Effector CD4-positive, alpha-beta T cell (primary cell): ENCODE data around the gene LRRK1.

Experiments
- DNase-seq: peaks from one replicate; pipeline ENCODE4 v3.0.0-alpha.2; 2020

The LRRK1 gene

DNA sequence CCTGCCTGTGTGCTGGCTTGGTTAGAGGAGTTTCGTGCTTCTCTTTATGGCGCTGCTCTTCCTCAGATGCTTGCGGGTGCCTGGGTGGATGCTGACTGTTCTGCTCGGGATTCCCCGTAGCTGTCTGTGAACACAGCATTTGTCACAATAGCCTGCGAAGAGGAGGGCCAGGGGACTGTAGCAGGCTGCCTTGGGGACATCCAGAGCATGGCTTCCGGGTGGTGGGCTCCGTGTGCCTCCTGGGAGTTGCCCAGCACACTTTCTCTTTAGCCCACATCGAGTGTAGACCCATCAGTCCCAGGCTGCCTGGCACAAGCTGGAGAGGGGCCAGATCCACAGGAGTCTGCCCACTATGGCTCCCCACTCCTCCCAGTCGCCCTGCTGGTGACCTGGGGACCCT lies 22.4 kb downstream of the LRRK1 start:
- DNase-seq, result no peak

DNA sequence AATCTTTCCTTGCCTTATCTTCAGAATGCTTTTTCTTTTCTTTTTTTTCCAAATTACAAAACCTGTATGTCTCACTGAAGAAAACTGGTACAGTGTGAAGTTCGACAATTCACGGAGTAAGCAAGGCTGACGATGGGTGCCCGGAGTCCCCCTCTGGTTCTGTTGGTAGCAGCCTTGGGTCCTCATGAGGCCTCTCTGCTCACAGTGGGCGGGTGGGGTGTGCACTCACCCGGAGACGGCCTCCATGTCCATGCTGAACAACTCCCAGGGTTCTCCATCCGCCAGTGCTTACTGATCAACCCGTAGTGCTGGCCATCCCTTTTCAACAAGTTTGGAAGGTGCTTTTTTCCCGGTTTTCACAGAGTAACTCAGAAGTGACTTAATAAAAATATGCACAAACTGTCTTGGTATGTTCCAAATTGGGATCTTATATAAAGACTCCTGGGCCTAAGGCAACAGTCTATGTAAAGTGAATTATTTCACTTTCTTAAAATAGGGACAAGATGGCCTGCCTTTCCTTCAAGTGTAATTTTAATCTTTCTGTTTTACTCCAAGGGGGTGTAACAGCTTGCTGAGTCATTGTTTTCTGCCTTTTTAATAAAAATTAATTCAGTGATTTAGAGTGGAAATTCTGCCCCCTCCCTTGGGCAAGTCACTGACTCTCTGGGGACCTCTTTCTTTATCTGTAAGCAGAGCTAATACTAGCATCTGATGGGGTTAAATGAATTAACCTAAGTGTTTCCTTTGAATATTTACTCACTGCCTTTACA lies 23.7 kb downstream of the LRRK1 start:
- DNase-seq, result no peak

DNA sequence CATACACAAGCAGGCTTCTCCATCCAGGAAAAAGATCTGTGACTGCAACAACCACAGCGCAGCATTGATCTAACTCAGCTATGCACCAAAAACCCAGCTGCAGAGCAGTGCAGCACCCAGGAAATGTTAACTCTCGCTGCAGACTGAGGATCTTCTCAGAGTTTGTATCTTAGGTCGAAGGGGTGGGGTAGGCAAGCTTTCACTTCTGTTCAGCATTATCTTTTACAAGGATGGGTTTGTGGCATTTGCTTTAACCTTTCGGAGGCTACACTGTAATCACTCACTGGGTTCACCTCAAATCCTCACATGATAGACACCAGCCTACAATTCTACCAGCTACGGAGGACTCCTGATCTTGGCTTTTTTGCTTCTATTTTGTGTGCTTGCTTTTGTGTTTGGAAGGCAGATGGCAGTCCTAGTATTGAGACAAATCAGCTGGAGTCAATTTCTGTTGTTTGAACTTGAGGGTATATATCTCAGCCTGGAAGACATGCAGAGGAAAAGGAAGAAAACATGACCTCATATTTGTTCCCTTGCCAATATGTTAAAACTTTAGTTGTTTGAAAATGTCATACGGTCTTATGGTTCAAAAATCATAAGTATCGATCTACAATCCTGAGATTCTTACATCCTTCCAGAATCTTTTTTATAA lies 25.2 kb downstream of the LRRK1 start:
- DNase-seq, result no peak

DNA sequence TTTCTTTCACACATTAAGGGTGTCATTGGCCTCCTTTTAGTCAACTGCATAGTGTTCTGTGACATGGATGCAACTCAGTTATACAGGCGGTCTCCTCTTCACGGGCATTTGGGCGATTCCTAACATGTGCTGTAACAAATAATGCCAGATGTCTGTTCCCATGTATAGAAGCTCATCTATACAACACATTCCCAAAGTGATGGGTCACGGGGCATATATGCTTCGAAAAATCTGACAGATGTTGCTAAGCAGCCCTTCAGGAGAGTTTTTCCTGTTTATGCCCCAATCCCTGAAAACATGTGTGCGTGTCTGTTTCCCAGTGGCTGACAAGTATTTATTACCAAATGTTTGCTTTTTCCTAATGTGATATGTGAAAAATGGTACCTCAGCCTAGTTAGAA lies 25.8 kb downstream of the LRRK1 start:
- no peak for DNase-seq

GRCh38 chr15:100947760-100948429 lies 28.7 kb downstream of the LRRK1 start:
- no peak for DNase-seq

- DNase-seq, result no peak
These were observed 29.2 kb downstream of the LRRK1 start for GRCh38 chr15:100948430-100948762.

DNA sequence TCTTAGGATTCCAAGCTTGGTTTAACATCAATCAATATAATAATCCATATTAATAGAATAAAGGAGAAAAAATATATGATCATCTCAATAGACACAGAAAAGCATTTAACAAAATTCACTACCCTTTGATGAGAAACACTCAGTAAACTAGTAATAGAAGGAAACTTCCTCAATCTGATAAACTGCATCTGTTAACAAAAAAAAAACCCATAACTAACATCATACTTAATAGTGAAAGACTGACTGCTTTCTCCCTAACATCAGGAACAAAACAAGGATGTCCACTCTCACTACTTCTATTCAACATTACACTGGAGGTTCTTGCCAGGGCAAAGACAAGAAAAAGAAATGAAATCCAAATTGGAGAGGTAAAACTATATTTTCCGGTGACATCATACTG lies 30.5 kb downstream of the LRRK1 start:
- no peak for DNase-seq

- no peak for DNase-seq
These were observed 32.8 kb downstream of the LRRK1 start for GRCh38 chr15:100951965-100952364.

DNA sequence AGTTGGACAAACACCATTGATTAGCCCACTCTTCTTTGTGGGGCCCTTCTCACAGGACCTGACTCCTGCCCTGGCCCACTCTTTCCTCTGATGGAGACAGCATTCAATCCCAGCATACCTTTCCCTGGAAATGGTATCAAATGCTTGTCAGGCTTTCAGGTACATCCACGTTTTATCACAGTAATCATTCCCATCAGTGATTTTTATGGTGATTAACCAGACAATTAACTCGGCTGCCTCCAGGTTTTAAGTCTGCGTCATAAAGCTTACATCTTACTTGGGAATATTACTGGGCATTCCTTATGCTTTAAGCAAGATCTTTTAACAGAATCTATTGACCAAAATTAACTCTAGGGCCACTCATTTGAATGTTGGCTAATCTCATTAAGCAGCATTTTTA lies 33.4 kb downstream of the LRRK1 start:
- DNase-seq, result no peak

DNA sequence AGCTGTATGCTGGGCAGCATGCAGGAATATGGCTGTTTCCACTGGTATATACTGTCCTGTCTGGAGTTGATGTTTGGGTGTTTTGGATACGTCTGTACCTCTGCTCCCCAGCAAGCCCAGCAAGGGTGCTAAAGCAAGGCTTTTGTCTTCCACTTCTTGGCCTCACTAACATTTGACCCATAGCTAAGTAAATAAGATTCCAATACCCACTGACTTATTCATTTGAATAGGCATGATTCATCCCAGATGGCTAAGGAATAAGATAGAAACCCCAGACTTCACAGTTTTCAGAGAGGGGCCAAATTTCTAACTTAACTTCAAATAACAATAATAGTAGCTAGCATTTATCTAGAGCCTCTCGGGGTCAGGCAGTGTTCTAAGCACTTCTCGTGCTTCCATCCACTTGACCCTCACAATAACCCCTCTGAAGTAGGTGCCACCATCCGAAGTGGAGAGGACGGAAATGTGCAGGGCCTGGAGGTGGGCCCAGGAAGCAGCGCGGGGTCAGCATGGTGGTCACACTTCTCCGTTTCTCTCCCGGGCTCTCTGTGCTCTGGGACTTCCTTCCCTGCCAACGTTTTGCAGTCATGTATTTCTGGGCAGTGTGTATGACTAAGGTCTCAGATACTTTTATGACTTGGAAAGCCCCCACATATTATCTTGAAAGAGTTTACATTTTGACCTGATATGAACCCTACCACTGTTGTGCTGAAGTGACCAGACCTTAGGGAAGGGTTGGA lies 39.3 kb downstream of the LRRK1 start:
- no peak for DNase-seq

DNA sequence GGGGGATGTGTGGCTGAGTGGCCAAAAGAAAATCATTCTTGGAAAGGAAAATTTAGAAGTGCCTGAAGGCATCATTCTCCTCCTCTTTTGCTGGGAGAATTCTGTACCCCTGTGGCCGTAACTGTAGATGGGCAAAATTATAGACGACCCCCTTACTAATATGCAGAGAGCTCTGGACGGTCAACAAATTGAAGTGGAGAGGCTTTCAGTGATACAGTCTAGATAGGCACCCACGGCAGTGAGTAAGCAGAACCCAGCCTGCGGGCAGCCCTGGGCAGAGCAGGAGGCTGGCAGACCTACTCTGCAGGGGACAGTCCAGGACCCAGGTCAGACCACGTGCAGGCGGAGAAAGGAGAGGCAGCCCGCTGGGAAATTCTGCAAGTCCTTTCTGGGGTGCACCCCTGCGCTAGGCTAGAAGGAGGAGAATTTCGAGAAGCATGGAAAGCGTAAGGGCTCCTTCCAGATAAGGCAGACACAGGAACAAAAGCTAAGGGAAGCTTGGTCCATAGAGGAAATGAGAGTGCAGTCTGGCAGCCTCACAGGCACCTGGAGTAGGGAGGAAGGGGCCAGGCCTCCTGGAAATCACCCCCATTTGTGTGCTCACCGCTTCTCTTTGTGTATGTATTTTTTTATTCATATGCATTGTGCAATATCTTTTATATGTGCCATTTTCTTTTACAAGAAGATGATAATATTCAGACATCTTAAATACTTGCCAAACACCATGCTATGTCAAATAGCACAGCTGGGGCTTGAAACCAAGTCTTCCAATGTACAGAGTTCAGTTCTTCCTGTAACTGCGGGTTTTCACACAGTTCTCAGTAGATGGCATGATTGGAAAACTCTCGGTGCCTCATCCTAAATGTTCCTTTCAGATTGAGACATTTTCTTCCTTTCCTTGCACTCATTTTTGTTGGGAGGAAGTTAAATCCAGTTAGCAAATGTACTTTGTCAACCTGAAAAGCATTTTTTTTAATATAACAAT lies 40.2 kb downstream of the LRRK1 start:
- DNase-seq, result no peak

- no peak for DNase-seq
These were observed 47.8 kb downstream of the LRRK1 start for GRCh38 chr15:100966997-100967396.

DNA sequence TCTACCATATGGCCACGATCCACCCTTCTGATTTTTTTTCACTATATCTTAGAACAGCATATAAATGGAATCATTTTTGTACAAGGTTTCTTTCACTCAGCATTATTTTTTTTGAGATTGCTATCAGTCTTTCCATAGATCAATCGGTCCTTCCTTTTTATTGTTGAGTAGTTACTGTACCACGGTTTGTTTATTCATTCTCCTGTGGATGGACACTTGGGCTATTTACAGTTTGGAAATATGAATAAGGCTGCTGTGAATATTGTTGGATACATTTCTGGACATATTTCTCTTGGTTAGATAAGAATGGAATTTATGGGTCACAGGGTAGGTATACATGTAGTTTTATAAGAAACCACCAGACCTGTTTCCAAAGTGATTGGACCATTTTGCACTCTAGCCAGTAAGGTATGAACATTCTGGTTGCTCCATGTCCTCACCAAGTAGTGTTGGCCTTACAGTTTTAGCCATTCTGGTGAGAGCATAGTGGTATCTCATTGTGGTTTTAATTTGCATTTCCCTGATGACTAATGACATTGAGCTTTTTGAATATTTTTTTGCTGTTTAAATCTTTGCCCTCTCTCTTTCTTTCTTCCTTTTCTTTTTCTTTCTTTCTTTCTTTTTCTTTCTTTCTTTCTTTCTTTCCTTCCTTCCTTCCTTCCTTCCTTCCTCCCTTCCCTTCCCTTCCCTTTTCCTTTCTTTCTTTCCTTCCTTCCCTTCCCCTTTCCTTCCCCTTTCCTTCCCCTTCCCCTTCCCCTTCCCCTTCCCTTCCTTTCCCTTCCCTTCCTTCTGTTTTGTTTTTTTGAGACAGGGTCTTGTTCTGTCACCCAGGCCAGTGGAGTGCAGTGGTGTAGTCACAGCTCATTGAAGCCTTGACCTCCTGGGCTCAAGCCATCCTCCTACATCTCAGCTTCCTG lies 49.2 kb downstream of the LRRK1 start:
- no peak for DNase-seq

DNA sequence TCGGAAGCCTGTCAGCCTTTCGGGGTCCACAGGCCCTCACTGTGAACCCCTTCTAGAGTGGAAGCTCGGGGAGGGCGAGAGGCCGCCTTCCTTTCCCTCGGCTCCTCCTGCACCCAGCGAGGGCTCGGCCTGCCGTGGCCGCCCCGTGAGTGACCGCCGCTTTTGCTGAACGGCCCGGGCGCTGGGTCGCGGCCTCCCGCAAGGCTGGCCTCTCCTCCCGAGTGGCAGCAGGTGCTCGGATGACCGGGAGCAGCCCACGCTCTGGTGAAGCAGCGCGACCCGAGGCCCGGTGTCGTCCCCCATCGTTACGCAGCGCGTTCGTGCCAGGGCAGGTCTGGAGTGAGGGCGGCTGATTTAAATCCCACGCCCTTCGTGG lies 53.8 kb downstream of the LRRK1 start:
- DNase-seq, result no peak

- DNase-seq, result no peak
These were observed 54.4 kb downstream of the LRRK1 start for GRCh38 chr15:100973351-100974111.

DNA sequence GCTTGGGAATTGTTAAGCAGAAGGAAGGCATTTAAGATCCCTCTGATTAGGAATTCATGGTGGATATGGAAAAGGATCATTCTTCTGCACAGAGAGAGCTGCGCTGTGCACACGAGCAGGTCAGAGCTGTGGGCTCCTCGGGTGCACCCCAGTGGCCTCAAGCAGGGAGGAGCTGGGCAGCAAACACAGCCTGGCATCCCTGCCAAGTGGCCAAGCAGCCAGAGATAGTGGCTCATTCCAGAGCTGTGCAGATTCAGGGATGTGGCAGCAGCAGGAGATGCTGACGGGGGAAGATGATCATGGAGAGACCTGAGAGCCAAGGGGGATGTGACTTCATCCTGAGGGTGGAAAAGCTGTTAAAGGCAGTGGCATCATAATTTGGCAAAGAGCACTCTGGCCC lies 55.9 kb downstream of the LRRK1 start:
- DNase-seq, result no peak

GRCh38 chr15:100980410-100981046 lies 61.4 kb downstream of the LRRK1 start:
- DNase-seq, result no peak

DNA sequence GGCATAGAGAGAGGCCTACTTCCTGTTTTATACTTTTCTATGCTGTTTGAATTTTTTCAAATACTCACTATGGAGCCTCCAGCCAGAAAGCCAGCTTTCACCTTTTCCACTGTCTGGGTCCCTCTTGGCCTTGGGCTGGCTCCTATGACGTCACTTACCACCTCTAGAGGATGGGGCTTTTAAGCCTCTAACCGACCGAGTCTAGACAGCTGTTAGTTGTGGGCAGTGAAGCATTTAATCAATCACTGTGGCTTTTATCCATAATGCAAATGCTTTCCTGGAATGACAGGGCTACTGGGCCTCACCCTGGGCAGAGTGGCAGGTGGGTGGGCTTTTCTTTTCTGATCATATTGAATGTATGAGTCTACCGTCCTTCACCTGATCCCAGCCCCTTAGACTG lies 61.9 kb downstream of the LRRK1 start:
- no peak for DNase-seq

GRCh38 chr15:100983221-100983620 lies 64.1 kb downstream of the LRRK1 start:
- no peak for DNase-seq

DNA sequence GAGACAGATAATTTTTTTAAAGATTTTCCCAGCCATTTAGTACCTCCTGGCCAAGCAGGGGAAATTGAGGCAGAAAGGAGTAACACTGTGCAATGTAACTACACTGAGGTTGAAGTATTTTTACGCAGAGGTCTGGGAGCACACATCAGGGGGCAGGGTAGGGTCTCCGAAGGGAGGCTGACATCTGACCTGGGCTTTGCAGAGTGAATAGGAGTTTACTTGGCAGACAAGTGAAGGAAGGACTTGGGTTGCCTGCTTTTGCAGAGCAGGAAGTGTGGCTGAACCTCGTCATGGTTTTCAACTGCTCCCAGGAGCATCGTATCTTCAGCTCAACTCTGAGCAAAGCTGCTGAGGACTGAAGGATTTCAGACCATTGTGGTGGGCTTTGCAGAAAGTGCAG lies 66.2 kb downstream of the LRRK1 start:
- no peak for DNase-seq
